Measurements from ENCODE around the gene HERC5.

Gene HERC5

DNA sequence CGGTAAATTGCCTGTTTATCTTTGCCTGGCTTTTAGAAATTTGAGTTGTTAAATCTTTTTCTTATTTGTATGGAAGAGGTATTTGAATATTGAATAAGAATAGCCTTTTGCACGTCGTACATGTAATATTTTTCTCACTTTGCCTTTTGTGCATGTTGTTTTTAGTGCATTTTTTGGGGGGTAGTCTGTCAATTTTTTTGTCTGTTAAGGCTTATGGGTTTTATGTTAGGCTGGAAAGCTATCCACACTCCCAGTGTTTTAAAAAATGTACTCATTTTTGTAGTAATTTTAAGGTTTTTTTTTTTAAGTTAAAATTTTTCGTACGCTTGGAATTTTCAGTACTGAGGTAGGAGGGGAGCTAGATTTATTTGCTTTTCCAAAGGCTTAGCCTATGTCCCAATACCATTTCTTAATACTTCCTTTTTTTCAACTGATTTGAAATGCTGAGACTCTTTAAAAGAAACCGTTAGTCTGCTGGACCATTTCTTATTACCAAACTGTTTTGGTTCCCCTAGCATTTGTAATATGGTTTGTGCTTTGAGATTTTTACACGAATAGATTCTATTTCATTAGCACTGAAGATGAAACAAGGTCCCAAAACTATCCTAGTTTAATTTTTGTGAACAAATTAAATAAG, 1.3 kb downstream of the HERC5 start:
- peak overlapping the region; percentile 61 for H3K4me3 ChIP-seq (ENCODE audit: insufficient read length, low read depth)

DNA sequence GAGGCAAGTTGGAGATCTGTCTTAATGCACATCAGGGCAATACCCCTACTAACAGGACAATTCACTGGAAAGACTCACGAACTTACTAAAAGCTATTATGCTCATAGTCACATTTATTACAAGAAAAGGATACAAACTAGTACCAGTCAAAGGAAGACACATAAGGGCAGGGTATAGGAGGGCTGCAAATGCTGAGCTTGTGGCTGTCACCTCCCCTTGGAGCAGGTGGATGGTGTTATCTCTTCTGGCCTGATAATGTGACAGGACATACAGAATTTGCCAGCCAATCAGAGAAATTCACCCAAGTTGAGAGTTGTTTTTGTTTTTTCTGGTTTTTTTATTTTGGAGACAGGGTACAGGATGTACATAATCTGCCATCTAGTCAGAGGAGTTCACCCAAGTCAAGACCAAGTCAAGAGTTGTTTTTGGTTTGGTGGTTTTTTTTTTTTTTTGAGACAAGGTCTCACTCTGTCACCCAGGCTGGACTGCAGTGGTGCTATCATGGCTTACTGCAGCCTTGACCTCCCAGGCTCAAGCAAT, 8.8 kb downstream of the HERC5 start:
- no peaks in the 10 kb centered on the region for H3K9me3 ChIP-seq (ENCODE audit: insufficient read depth, low read length)
- no peaks in the 10 kb centered on the region for H3K4me1 ChIP-seq (ENCODE audit: insufficient read depth, insufficient read length)
- no peak overlapping the region for H3K4me3 ChIP-seq (ENCODE audit: insufficient read length, low read depth)
- DNase-seq (ENCODE audit: low read depth, low spot score), result no peak
- no peak for TF ChIP-seq SUZ12 (IDR thresholded peaks at IDR 0.05; ENCODE audit: extremely low read depth, insufficient read depth, insufficient read length)
- no peak for TF ChIP-seq ZNF274 (IDR thresholded peaks at IDR 0.05; ENCODE audit: low read depth, low read length)
- no peak for TF ChIP-seq YY1 (IDR thresholded peaks at IDR 0.05; ENCODE audit: insufficient read depth, insufficient read length)
- no peak overlapping the region for H3K9ac ChIP-seq (ENCODE audit: insufficient read length, low read depth)
- peaks cover 27% of the 10 kb centered on the region for H3K36me3 ChIP-seq (ENCODE audit: insufficient read depth, insufficient read length, low read length)
- no peaks in the 10 kb centered on the region for H3K27me3 ChIP-seq (ENCODE audit: insufficient read depth, insufficient read length)

More for the DNA sequence above, 1.3 kb downstream of the HERC5 start:
- DNase-seq (ENCODE audit: low read depth, low spot score), result no peak
- TF ChIP-seq YY1 (IDR thresholded peaks at IDR 0.05; ENCODE audit: insufficient read depth, insufficient read length) (no peak), ZNF274 (IDR thresholded peaks at IDR 0.05; ENCODE audit: low read depth, low read length) (no peak), SUZ12 (IDR thresholded peaks at IDR 0.05; ENCODE audit: extremely low read depth, insufficient read depth, insufficient read length) (no peak)
- H3K36me3 ChIP-seq (ENCODE audit: insufficient read depth, insufficient read length, low read length), result peaks cover 10% of the 10 kb centered on the region
- H3K9ac ChIP-seq (ENCODE audit: insufficient read length, low read depth), result peak overlapping the region; percentile 17
- peaks cover under 1% of the 10 kb centered on the region; the same call in 1 of the 2 replicates for H3K9me3 ChIP-seq (ENCODE audit: insufficient read depth, low read length)
- H3K4me1 ChIP-seq (ENCODE audit: insufficient read depth, insufficient read length), result no peaks in the 10 kb centered on the region
- peaks cover 21% of the 10 kb centered on the region for H3K27me3 ChIP-seq (ENCODE audit: insufficient read depth, insufficient read length)

DNA sequence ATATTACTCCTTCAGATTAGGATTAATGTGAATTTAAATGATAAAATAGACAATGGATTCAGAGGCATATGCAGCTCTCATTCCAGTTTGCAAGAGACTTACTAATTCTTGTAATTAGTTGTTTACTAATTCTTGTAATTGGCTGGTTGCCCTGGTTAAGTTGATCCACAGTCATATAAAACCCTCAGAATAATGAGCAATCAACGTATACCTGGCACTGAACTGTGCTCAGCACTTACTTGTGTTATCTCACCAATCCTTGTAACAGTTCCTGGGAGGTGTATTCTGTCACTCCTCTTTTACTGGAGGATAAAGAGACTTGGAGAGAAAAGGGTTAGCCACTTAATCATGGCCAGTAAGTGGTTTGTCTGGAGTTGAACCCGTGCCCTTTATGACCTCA, 10.5 kb downstream of the HERC5 start:
- H3K36me3 ChIP-seq (ENCODE audit: insufficient read depth, insufficient read length, low read length), result peaks cover 20% of the 10 kb centered on the region
- DNase-seq (ENCODE audit: low read depth, low spot score), result no peak
- H3K4me3 ChIP-seq (ENCODE audit: insufficient read length, low read depth), result no peak overlapping the region
- H3K4me1 ChIP-seq (ENCODE audit: insufficient read depth, insufficient read length), result no peaks in the 10 kb centered on the region
- no peaks in the 10 kb centered on the region for H3K9me3 ChIP-seq (ENCODE audit: insufficient read depth, low read length)
- TF ChIP-seq YY1 (IDR thresholded peaks at IDR 0.05; ENCODE audit: insufficient read depth, insufficient read length) (no peak), ZNF274 (IDR thresholded peaks at IDR 0.05; ENCODE audit: low read depth, low read length) (no peak), SUZ12 (IDR thresholded peaks at IDR 0.05; ENCODE audit: extremely low read depth, insufficient read depth, insufficient read length) (no peak)
- no peaks in the 10 kb centered on the region for H3K27me3 ChIP-seq (ENCODE audit: insufficient read depth, insufficient read length)
- no peak overlapping the region for H3K9ac ChIP-seq (ENCODE audit: insufficient read length, low read depth)

DNA sequence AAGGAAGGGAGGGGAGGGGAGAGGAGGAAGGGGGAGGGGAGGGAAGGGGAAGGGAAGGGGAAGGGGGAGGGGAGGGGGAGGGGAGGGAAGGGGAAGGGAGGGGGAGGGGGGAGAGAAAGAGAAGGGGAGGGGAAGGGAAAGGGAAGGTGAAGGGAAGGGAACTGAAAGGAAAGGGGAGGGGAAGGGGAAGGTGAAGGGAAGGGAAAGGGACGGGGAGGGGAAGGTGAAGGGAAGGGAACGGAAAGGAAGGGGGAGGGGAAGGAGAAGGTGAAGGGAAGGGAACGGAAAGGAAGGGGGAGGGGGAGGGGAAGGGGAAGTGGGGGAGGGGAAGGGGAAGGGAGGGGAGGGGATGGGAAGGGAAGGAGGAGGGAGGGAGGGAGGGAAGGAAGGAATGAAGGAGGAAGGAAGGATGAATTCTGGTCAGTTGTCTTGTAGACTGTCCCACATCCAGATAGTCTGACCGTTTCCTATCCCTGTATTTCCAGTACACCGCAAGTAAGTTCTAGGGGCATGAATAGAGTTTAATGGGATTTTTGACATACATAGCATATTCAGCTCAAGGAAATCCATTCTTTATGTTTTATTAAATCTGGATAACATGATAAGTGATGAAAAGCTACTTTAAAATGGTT, 20.4 kb downstream of the HERC5 start:
- H3K27me3 ChIP-seq (ENCODE audit: insufficient read depth, insufficient read length), result no peaks in the 10 kb centered on the region
- H3K4me3 ChIP-seq (ENCODE audit: insufficient read length, low read depth), result no peak overlapping the region
- no peak overlapping the region for H3K9ac ChIP-seq (ENCODE audit: insufficient read length, low read depth)
- H3K4me1 ChIP-seq (ENCODE audit: insufficient read depth, insufficient read length), result no peaks in the 10 kb centered on the region
- no peak for DNase-seq (ENCODE audit: low read depth, low spot score)
- TF ChIP-seq SUZ12 (IDR thresholded peaks at IDR 0.05; ENCODE audit: extremely low read depth, insufficient read depth, insufficient read length), result no peak
- no peak for TF ChIP-seq ZNF274 (IDR thresholded peaks at IDR 0.05; ENCODE audit: low read depth, low read length)
- no peak for TF ChIP-seq YY1 (IDR thresholded peaks at IDR 0.05; ENCODE audit: insufficient read depth, insufficient read length)
- peaks cover 5% of the 10 kb centered on the region for H3K36me3 ChIP-seq (ENCODE audit: insufficient read depth, insufficient read length, low read length)
- no peaks in the 10 kb centered on the region for H3K9me3 ChIP-seq (ENCODE audit: insufficient read depth, low read length)

DNA sequence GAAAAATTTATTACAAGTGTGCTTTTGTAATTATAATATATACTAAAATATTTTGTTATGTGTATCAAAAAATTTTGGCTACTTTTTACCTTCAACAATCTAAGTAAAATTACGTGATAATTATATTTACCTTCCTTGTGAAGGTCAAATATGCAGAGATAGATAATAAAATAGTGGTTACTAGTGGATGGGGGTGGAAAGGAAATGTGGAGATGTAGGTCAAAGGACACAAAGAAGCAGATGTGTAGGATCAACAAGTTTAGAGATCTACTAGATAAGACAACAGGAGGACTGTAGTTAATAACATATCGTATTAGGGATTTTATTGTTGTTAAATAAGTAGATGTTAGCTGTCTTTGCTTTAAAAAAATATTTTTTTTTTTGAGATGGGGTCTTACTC, 21.3 kb downstream of the HERC5 start:
- no peaks in the 10 kb centered on the region for H3K9me3 ChIP-seq (ENCODE audit: insufficient read depth, low read length)
- no peaks in the 10 kb centered on the region for H3K27me3 ChIP-seq (ENCODE audit: insufficient read depth, insufficient read length)
- no peak for DNase-seq (ENCODE audit: low read depth, low spot score)
- no peak for TF ChIP-seq ZNF274 (IDR thresholded peaks at IDR 0.05; ENCODE audit: low read depth, low read length)
- no peak for TF ChIP-seq YY1 (IDR thresholded peaks at IDR 0.05; ENCODE audit: insufficient read depth, insufficient read length)
- no peak for TF ChIP-seq SUZ12 (IDR thresholded peaks at IDR 0.05; ENCODE audit: extremely low read depth, insufficient read depth, insufficient read length)
- H3K4me1 ChIP-seq (ENCODE audit: insufficient read depth, insufficient read length), result no peaks in the 10 kb centered on the region
- peaks cover 5% of the 10 kb centered on the region for H3K36me3 ChIP-seq (ENCODE audit: insufficient read depth, insufficient read length, low read length)
- H3K4me3 ChIP-seq (ENCODE audit: insufficient read length, low read depth), result no peak overlapping the region
- H3K9ac ChIP-seq (ENCODE audit: insufficient read length, low read depth), result no peak overlapping the region

DNA sequence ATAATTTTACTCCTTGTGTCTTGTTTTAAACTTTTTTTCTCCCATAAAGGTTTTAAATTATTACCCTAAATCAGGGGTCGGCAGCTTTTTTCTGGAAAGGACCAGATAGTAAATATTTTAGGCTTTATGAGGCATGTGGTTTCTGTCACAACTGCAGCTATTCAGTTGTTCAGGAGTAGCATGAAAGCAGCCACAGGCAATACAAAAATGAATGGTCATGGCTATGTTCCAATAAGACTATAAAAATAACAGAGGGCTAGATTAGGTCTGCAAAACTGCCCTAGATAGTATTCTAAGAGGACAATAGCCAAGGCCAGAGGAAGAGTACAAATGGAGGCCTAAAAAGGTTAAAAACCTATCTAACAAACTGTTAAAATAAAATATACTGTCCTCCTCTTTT, 24.6 kb downstream of the HERC5 start:
- no peak for TF ChIP-seq YY1 (IDR thresholded peaks at IDR 0.05; ENCODE audit: insufficient read depth, insufficient read length)
- TF ChIP-seq SUZ12 (IDR thresholded peaks at IDR 0.05; ENCODE audit: extremely low read depth, insufficient read depth, insufficient read length), result no peak
- no peak for TF ChIP-seq ZNF274 (IDR thresholded peaks at IDR 0.05; ENCODE audit: low read depth, low read length)
- Histone ChIP-seq H3K36me3 (ENCODE audit: insufficient read depth, insufficient read length, low read length) (peaks cover 2% of the 10 kb centered on the region), H3K27me3 (ENCODE audit: insufficient read depth, insufficient read length) (no peaks in the 10 kb centered on the region), H3K9ac (ENCODE audit: insufficient read length, low read depth) (no peak overlapping the region), H3K4me1 (ENCODE audit: insufficient read depth, insufficient read length) (no peaks in the 10 kb centered on the region), H3K9me3 (ENCODE audit: insufficient read depth, low read length) (no peaks in the 10 kb centered on the region), H3K4me3 (ENCODE audit: insufficient read length, low read depth) (no peak overlapping the region)
- no peak for DNase-seq (ENCODE audit: low read depth, low spot score)

DNA sequence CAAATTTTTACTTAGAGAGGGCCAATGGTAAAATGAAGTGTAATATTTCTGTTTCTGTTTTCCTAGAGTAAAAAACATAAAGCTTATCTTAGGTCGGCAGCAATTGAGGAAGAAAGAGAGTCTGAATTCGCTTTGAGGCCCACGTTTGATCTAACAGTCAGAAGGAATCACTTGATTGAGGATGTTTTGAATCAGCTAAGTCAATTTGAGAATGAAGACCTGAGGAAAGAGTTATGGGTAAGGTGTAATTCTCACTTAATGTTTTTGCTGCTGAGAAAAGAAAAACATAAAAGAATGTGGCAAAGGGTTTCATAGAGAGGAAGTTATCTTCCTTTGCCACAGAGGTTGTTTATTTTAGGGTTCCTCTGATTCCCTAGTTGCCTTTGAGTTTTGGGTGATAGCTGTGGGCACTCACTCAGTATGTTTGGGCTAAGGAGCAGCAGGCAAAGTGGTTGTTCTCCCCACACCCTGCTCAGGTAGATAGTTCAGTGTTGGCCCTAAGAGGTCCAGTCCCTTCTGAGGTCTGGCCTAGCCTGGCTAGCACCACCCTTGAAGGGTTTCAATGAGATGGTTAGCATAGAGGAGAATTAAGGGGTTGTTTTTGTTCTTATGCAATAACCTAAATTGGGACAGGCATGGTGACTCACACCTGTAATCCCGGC, 32.3 kb downstream of the HERC5 start:
- H3K9ac ChIP-seq (ENCODE audit: insufficient read length, low read depth), result no peak overlapping the region
- DNase-seq (ENCODE audit: low read depth, low spot score), result no peak
- H3K4me1 ChIP-seq (ENCODE audit: insufficient read depth, insufficient read length), result no peaks in the 10 kb centered on the region
- no peaks in the 10 kb centered on the region for H3K9me3 ChIP-seq (ENCODE audit: insufficient read depth, low read length)
- TF ChIP-seq SUZ12 (IDR thresholded peaks at IDR 0.05; ENCODE audit: extremely low read depth, insufficient read depth, insufficient read length), result no peak
- no peak for TF ChIP-seq ZNF274 (IDR thresholded peaks at IDR 0.05; ENCODE audit: low read depth, low read length)
- TF ChIP-seq YY1 (IDR thresholded peaks at IDR 0.05; ENCODE audit: insufficient read depth, insufficient read length), result no peak
- no peaks in the 10 kb centered on the region for H3K27me3 ChIP-seq (ENCODE audit: insufficient read depth, insufficient read length)
- H3K4me3 ChIP-seq (ENCODE audit: insufficient read length, low read depth), result no peak overlapping the region
- no peaks in the 10 kb centered on the region for H3K36me3 ChIP-seq (ENCODE audit: insufficient read depth, insufficient read length, low read length)

Measured in NT2/D1 (cell line).